GM23338 (cell line): ENCODE data around the gene CCDC178. TPM values are rescaled to one million over a fixed set of nuclear protein-coding genes. Genes with fewer than 3 reads are reported as not detected.

Source experiments
- ATAC-seq: fragments of 200-7000 bp; cut with Tn5 transposase; 3 replicates; pipeline ENCODE4 v1.9.1; 2020
- DNase-seq: peaks from one replicate; pipeline ENCODE4 v3.0.0-alpha.2; 2015; ENCODE audit warnings: low spot score
- H2AFZ ChIP-seq: fragments of 200-600 bp; sonication (generic); 2 replicates; pipeline ENCODE4 v1.8.0; 2016; ENCODE audit warnings: antibody characterized with exemption, mild to moderate bottlenecking, moderate library complexity
- H3F3A ChIP-seq: fragments of 200-600 bp; sonication (generic); replicated peaks from 2 replicates; pipeline ENCODE4 v1.8.0; 2017; ENCODE audit warnings: antibody characterized with exemption, mixed run types, low read depth
- H3K27ac ChIP-seq: fragments of 200-600 bp; sonication (generic); 2 replicates; pipeline ENCODE4 v1.6.1; 2016; ENCODE audit warnings: low read depth
- H3K27me3 ChIP-seq: fragments of 200-600 bp; sonication (generic); 2 replicates; pipeline ENCODE4 v1.8.0; 2016; ENCODE audit warnings: mild to moderate bottlenecking, mixed run types, moderate library complexity; ENCODE audit not compliant: insufficient read depth
- H3K36me3 ChIP-seq: fragments of 200-600 bp; sonication (generic); 2 replicates; pipeline ENCODE4 v1.8.0; 2016; ENCODE audit warnings: mild to moderate bottlenecking; ENCODE audit not compliant: insufficient read depth
- H3K4me1 ChIP-seq: fragments of 200-600 bp; sonication (generic); 2 replicates; pipeline ENCODE4 v1.8.0; 2016; ENCODE audit warnings: mild to moderate bottlenecking, moderate library complexity; ENCODE audit not compliant: insufficient read depth
- H3K4me2 ChIP-seq: fragments of 200-600 bp; sonication (generic); 2 replicates; pipeline ENCODE4 v1.7.1; 2017; ENCODE audit warnings: mixed run types
- H3K4me3 ChIP-seq: fragments of 200-600 bp; sonication (generic); 2 replicates; pipeline ENCODE4 v1.6.1; 2016; ENCODE audit warnings: mixed run types
- H3K79me2 ChIP-seq: fragments of 200-600 bp; sonication (generic); replicated peaks from 2 replicates; pipeline ENCODE4 v1.8.0; 2017; ENCODE audit warnings: mild to moderate bottlenecking; ENCODE audit not compliant: insufficient read depth
- H3K9me2 ChIP-seq: fragments of 200-600 bp; sonication (generic); 2 replicates; pipeline ENCODE4 v1.8.0; 2017; ENCODE audit not compliant: insufficient read depth
- H4K20me1 ChIP-seq: fragments of 200-600 bp; sonication (generic); replicated peaks from 2 replicates; pipeline ENCODE4 v1.8.0; 2017; ENCODE audit warnings: mild to moderate bottlenecking; ENCODE audit not compliant: insufficient read depth
- H3K27ac Mint-ChIP-seq: 2 replicates; pipeline ENCODE4 v1.8.0; 2020; ENCODE audit warnings: inconsistent platforms, mild to moderate bottlenecking, moderate library complexity, mixed read lengths
- H3K27me3 Mint-ChIP-seq: 3 replicates; pipeline ENCODE4 v1.8.0; 2022; ENCODE audit warnings: low read depth, mild to moderate bottlenecking, moderate library complexity, mixed read lengths, inconsistent platforms; ENCODE audit not compliant: insufficient read depth, poor library complexity
- H3K36me3 Mint-ChIP-seq: 3 replicates; pipeline ENCODE4 v1.8.0; 2021; ENCODE audit warnings: low read depth, mild to moderate bottlenecking, inconsistent platforms, moderate library complexity, mixed read lengths
- H3K4me1 Mint-ChIP-seq: 3 replicates; pipeline ENCODE4 v1.8.0; 2020; ENCODE audit warnings: mild to moderate bottlenecking, inconsistent platforms, mixed read lengths
- H3K4me3 Mint-ChIP-seq: 3 replicates; pipeline ENCODE4 v1.8.0; 2021; ENCODE audit warnings: moderate library complexity, mild to moderate bottlenecking, inconsistent platforms, mixed read lengths
- H3K9me3 Mint-ChIP-seq: 3 replicates; pipeline ENCODE4 v1.8.0; 2020; ENCODE audit warnings: moderate library complexity, mild to moderate bottlenecking, inconsistent platforms, mixed read lengths
- EZH2 ChIP-seq: fragments of 200-600 bp; sonication (generic); IDR thresholded peaks from one replicate; pipeline ENCODE4 v1.8.0; 2017; ENCODE audit warnings: antibody characterized with exemption, mild to moderate bottlenecking, low read depth; ENCODE audit not compliant: unreplicated experiment
- JUNB ChIP-seq: IDR thresholded peaks from one replicate; pipeline ENCODE4 v1.6.1; 2016; ENCODE audit warnings: antibody characterized with exemption; ENCODE audit not compliant: unreplicated experiment
- POLR2AphosphoS5 ChIP-seq: IDR thresholded peaks from 2 replicates; pipeline ENCODE4 v1.6.1; 2016; ENCODE audit warnings: antibody characterized with exemption, low read depth
- STAT1 ChIP-seq: IDR thresholded peaks from one replicate; pipeline ENCODE4 v1.6.1; 2016; ENCODE audit warnings: antibody characterized with exemption; ENCODE audit not compliant: unreplicated experiment
- ZNF331 ChIP-seq: fragments of 250-450 bp; sonication (Bioruptor Pico); IDR thresholded peaks from 2 replicates; pipeline ENCODE4 v1.5.0; 2020; ENCODE audit warnings: low read depth, mild to moderate bottlenecking, moderate library complexity
- polyA plus RNA-seq: library from polyadenylated mRNA; unstranded; fragments of >200 nt; fragmentation: Nextera tagmentation; extraction: Ambion mirVana; gene quantifications from 2 replicates; pipeline ENCODE4 v1.2.1, GENCODE V29; 2016
- total RNA-seq: library from RNA; depleted of rRNA; stranded (reverse); fragments of >200 nt; shearing (Covaris generic); gene quantifications from 2 replicates; pipeline ENCODE4 v1.2.3, GENCODE V29; 2014
- TF ChIP-seq, protein P1 (sequence below), 2 experiments: fragments of 200-600 bp in 1 of 2; sonication (generic) in 1 of 2; conservative IDR thresholded peaks; 2 replicates each; pipeline versions ENCODE4 v1.5.1 to v1.6.1; 2016 to 2017; ENCODE audit warnings: antibody characterized with exemption in 2 of 2, low read depth in 2 of 2, mild to moderate bottlenecking in 2 of 2, moderate library complexity in 1 of 2
- TF ChIP-seq, protein P2 (sequence below): fragments of 250-450 bp; sonication (Bioruptor Pico); IDR thresholded peaks from 2 replicates; pipeline ENCODE4 v1.5.0; 2020; ENCODE audit warnings: mild to moderate bottlenecking, moderate library complexity
- TF ChIP-seq, protein P3 (sequence below): IDR thresholded peaks from 2 replicates; pipeline ENCODE4 v1.6.1; 2016; ENCODE audit warnings: antibody characterized with exemption

CCDC178 gene
- total and polyA plus RNA-seq, 2 experiments from 2014 or later: 0.17 to 0.24 TPM

DNA sequence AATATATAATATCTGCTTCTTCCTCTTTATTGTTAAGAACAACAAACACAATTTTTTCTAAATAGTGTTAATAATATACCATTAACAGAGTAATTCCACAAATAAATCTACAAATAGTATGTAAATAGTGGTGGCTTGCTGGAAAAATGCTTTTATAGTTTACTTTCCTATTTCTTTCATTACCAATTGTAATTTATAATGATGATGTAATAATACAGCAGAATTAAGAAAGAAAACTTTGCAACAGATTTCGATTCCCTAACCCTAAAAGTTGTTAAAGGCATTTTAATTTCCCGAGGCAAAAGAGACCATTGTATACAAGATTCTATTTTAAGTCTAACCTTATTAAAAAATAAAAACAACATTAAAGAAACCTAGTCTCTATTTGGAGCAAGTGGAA, 307.9 kb downstream of the CCDC178 start:
- Histone ChIP-seq H3K36me3 (no peaks in the 10 kb centered on the region), H4K20me1 (no peaks in the 10 kb centered on the region), H3F3A (no peaks in the 10 kb centered on the region), H3K27ac (no peak overlapping the region), H2AFZ (no peak overlapping the region), H3K4me1 (no peaks in the 10 kb centered on the region), H3K4me2 (no peak overlapping the region), H3K27me3 (no peaks in the 10 kb centered on the region), H3K4me3 (no peak overlapping the region), H3K79me2 (no peaks in the 10 kb centered on the region), H3K9me2 (no peaks in the 10 kb centered on the region)
- Mint-ChIP-seq H3K4me1 (0 out of 3 replicates have a peak, but pooled peaks cover 5% of the 10 kb centered on the region), H3K9me3 (no peaks in the 10 kb centered on the region), H3K27me3 (no peaks in the 10 kb centered on the region), H3K27ac (no peak overlapping the region), H3K4me3 (no peak overlapping the region), H3K36me3 (no peaks in the 10 kb centered on the region)
- TF ChIP-seq, protein P1, sequence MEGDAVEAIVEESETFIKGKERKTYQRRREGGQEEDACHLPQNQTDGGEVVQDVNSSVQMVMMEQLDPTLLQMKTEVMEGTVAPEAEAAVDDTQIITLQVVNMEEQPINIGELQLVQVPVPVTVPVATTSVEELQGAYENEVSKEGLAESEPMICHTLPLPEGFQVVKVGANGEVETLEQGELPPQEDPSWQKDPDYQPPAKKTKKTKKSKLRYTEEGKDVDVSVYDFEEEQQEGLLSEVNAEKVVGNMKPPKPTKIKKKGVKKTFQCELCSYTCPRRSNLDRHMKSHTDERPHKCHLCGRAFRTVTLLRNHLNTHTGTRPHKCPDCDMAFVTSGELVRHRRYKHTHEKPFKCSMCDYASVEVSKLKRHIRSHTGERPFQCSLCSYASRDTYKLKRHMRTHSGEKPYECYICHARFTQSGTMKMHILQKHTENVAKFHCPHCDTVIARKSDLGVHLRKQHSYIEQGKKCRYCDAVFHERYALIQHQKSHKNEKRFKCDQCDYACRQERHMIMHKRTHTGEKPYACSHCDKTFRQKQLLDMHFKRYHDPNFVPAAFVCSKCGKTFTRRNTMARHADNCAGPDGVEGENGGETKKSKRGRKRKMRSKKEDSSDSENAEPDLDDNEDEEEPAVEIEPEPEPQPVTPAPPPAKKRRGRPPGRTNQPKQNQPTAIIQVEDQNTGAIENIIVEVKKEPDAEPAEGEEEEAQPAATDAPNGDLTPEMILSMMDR (conservative IDR thresholded peaks at IDR 0.05; ENCODE audit: low read depth in 2 of 2): no peak
- TF ChIP-seq ZNF331 (CRISPR knock-in tag) (no peak), POLR2AphosphoS5 (no peak), STAT1 (no peak), EZH2 (no peak), JUNB (no peak)
- TF ChIP-seq, protein P2, sequence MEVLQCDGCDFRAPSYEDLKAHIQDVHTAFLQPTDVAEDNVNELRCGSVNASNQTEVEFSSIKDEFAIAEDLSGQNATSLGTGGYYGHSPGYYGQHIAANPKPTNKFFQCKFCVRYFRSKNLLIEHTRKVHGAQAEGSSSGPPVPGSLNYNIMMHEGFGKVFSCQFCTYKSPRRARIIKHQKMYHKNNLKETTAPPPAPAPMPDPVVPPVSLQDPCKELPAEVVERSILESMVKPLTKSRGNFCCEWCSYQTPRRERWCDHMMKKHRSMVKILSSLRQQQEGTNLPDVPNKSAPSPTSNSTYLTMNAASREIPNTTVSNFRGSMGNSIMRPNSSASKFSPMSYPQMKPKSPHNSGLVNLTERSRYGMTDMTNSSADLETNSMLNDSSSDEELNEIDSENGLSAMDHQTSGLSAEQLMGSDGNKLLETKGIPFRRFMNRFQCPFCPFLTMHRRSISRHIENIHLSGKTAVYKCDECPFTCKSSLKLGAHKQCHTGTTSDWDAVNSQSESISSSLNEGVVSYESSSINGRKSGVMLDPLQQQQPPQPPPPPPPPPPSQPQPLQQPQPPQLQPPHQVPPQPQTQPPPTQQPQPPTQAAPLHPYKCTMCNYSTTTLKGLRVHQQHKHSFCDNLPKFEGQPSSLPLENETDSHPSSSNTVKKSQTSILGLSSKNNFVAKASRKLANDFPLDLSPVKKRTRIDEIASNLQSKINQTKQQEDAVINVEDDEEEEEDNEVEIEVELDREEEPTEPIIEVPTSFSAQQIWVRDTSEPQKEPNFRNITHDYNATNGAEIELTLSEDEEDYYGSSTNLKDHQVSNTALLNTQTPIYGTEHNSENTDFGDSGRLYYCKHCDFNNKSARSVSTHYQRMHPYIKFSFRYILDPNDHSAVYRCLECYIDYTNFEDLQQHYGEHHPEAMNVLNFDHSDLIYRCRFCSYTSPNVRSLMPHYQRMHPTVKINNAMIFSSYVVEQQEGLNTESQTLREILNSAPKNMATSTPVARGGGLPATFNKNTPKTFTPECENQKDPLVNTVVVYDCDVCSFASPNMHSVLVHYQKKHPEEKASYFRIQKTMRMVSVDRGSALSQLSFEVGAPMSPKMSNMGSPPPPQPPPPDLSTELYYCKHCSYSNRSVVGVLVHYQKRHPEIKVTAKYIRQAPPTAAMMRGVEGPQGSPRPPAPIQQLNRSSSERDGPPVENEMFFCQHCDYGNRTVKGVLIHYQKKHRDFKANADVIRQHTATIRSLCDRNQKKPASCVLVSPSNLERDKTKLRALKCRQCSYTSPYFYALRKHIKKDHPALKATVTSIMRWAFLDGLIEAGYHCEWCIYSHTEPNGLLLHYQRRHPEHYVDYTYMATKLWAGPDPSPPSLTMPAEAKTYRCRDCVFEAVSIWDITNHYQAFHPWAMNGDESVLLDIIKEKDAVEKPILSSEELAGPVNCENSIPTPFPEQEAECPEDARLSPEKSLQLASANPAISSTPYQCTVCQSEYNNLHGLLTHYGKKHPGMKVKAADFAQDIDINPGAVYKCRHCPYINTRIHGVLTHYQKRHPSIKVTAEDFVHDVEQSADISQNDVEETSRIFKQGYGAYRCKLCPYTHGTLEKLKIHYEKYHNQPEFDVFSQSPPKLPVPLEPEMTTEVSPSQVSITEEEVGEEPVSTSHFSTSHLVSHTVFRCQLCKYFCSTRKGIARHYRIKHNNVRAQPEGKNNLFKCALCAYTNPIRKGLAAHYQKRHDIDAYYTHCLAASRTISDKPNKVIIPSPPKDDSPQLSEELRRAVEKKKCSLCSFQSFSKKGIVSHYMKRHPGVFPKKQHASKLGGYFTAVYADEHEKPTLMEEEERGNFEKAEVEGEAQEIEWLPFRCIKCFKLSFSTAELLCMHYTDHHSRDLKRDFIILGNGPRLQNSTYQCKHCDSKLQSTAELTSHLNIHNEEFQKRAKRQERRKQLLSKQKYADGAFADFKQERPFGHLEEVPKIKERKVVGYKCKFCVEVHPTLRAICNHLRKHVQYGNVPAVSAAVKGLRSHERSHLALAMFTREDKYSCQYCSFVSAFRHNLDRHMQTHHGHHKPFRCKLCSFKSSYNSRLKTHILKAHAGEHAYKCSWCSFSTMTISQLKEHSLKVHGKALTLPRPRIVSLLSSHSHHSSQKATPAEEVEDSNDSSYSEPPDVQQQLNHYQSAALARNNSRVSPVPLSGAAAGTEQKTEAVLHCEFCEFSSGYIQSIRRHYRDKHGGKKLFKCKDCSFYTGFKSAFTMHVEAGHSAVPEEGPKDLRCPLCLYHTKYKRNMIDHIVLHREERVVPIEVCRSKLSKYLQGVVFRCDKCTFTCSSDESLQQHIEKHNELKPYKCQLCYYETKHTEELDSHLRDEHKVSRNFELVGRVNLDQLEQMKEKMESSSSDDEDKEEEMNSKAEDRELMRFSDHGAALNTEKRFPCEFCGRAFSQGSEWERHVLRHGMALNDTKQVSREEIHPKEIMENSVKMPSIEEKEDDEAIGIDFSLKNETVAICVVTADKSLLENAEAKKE: no peak
- TF ChIP-seq, protein P3, sequence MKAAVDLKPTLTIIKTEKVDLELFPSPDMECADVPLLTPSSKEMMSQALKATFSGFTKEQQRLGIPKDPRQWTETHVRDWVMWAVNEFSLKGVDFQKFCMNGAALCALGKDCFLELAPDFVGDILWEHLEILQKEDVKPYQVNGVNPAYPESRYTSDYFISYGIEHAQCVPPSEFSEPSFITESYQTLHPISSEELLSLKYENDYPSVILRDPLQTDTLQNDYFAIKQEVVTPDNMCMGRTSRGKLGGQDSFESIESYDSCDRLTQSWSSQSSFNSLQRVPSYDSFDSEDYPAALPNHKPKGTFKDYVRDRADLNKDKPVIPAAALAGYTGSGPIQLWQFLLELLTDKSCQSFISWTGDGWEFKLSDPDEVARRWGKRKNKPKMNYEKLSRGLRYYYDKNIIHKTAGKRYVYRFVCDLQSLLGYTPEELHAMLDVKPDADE: no peak
- DNase-seq: no peak
- ATAC-seq: no peak
